Activated T-helper 1 cell treated with anti-CD3 and anti-CD28 coated beads, Interleukin-2, amount 50 U/mL, for 16 hours (primary cell): ENCODE results near the gene KIFBP.

Source experiments
- DNase-seq, 2 donors: peaks; one replicate each; pipeline ENCODE4 v3.0.0-alpha.2; 2020; ENCODE audit warnings: low read depth in 1 of 2, low spot score in 1 of 2

The KIFBP gene

DNA sequence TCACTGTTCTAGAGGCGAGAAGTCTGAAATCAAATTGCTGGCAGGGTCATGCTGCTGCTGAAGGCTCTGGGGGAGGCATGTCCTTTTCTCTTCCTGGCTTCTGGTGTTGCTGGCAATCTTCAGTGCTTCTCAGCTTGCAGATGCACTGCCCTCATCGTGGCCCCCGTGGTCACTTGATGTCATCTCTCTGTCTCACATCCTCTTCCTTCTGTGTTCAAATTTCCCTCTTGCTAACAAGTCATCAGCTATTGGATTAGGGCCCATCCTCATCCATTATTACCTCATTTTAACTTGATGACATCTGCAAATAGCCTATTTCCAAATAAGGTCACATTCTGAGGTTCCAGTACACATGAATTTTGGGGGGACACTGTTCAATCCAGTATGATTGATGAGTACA lies 62.7 kb downstream of the KIFBP start:
- DNase-seq = no peak

- DNase-seq = no peak
Observed at GRCh38 chr10:69051710-69052487, 63.3 kb downstream of the KIFBP start.

DNA sequence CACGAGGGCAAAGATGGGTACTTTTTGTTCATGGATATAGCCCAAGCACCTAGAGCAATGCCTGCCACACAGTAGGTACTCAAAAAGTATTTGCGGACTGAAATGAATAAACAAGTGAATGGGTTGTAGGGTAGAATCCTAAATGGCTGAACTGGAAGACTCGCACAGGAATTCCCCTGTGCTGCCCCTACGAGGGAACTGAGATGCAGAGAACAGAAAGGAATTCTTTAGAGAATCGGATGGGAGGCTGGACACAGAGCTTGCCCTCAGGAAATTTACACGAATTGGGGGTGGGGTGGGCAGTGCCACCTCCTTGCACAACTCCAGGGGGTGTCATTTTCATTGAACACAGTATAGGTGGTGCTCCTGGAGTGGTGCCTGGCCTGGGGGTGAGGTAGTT lies 64.1 kb downstream of the KIFBP start:
- DNase-seq = no peak

- DNase-seq = no peak
Observed at GRCh38 chr10:69055241-69055640, 66.6 kb downstream of the KIFBP start.

- DNase-seq = no peak
Observed at GRCh38 chr10:69056129-69056528, 67.5 kb downstream of the KIFBP start.

DNA sequence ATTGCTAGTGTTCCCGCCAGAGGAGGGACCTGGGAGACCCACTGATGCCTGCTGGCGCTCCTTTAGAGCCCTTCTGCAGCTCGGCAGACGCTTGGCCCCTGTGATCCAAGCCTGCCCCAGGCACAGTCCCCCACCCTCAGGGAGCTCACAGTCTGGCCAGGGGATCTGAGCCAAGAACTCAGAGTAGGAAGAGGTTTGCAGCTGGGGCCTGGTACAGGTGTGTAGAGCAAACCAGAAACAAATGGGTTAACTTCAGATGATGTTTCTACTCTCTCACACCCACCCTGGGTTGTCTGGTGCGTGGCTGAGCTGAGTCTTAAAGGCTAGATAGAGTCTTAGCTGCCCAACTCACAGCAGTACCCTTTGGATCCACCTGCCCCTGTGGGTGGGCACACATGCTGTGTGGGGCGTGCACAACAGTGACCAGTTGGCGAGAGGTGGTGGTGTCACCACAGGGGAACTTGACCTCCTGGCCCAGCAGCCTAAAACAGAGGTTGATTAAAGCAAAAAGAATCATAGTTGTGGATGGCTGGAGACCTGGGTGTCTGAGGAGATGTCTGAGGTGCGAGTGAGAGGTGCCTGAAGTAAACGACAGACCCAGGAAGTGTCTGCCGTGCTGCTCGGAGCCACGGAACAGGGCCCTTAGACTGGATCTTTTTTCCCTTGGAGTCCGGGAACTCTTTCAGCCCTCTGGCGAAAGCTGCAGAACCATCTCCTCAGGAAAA lies 68.1 kb downstream of the KIFBP start:
- no peak for DNase-seq

GRCh38 chr10:69057261-69057950 lies 68.8 kb downstream of the KIFBP start:
- no peak for DNase-seq

DNA sequence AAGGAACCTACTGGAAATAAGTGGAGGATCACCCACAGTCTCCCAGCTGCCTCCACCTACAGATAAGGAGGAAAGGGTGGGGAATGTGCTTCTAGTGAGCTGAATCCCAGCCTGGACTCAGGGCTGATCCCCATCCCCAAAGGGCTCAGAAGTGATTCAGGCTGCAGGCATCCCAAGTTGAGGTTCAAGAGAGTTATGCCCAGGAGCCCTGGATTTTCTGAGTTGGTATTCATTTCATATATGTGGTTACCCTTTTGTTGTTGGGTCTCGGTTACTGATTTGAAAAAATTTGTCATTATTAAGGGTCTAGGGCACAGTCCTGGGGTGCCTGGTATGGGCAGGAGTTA lies 69.3 kb downstream of the KIFBP start:
- DNase-seq = no peak

- no peak for DNase-seq
Observed at GRCh38 chr10:69060127-69060798, 71.7 kb downstream of the KIFBP start.

DNA sequence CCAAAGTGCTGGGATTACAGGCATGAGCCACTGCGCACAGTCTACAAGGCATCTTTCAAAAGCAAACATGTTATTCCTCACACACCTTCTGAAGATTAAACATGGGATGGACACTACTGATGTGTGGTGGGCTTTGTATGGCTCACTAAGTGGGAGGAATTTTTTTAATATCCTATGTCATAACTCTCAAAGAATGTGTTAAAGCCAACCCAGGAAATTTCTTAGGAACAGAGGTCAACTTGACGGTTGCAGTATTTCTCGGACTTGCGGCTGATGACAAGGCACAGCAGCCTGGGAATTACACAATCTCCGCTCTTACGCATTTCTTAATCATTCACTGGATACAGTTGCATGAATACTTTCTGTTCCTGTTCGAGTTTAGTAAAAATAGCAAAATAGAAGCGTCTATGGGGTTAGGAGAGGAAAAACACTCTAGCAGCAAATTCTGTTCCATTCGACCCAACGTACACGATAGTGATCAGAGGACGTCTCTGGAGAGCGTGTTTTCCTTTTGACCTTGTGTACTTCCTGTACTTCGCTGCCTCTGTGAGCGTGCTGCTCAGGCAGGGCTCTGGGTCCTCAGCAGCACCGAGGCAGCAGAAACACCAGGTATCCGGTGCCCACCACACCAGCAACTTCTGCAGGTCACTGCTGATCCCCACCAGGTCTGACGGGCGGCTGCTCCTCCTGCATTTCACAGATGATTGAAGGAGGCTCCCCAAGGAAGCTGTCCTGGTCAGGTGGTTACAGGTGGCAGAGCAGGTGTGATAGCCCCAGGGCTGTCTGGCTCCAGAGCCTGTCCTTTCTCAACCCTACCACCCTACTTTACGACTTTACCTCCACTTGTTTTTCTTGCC lies 72.9 kb downstream of the KIFBP start:
- no peak for DNase-seq

- no peak for DNase-seq
Observed at GRCh38 chr10:69062901-69063300, 74.3 kb downstream of the KIFBP start.

DNA sequence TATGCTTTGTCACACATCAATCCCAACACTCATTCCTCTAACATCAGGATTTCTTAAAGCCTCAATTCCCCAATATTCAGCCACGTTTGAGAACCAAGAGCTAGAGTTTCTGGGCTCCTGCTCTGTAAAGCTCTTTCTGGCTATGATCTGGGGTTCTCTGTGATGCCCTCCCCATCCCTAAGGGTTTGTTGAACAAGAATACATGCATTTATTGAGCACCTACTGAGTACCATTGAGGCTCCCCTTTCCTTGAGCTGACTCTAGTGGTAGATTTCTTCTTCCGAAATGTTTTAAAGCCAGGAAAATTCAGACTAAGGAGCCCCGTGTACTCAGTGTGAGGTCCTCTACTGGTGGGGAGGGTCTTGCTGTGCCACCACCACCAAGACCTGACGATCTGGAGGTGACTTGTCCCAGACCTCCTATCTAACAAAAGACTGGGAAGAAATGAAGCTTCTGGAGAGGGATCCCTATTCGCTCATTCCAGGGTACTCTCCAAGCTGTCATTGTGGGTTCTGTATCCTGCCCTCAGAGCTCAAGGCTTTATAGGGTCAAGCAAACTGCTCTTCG lies 76.2 kb downstream of the KIFBP start:
- no peak for DNase-seq

DNA sequence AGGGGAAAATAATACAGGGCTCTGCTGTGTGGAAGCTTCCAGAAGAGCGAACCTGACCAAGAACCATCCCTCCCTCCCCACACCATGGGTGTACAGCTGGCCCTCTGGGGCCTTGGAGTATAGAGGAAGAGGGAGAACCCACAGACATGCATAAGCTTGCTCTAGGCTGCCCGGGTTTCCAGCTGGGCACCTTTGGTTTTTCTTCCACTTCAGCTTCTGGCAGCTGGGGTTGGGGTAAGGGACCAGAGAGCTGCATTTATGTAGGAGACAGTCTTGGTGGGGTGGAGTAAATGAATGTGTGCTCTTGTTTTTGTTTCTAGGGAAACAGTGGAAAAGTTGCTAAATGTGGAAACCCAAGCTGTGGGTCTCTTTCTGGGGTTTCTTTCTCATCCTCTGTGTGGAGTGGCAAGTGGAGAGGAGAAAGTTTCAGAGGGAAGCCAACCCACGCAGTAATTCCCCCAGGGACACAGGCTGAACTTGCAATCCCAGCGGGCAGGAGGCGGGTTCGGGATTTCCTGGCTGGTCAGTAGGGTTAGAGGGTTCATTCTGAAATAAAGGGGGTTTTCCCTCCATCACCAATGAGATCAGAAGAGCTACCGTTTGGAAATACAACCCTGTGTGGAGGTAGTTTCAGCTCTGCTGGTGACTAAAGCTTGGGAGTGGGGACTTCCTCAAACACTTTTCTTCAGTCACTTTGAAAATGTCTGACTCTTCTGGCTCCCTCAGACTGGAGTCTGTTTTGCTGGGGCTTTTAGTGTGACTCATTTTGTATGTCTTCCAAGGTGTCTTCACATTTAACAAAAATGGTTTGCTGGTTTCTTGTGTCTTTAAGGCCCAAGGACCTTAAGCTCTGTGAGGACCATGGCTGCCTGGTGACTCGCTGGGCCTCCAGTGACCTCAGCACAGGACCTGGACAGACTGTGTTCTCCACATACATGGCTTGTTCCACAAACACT lies 77.1 kb downstream of the KIFBP start:
- no peak for DNase-seq
